Smooth muscle cell (in vitro differentiated cells): ENCODE results near the gene HSPB9. TPM values are rescaled to one million over a fixed set of nuclear protein-coding genes. Genes with fewer than 3 reads are reported as not detected.

Experiments
- DNase-seq: peaks from one replicate; lab custom pipeline; 2025; ENCODE audit not compliant: unreplicated experiment; lab: John Stamatoyannopoulos, UW
- H2AFZ ChIP-seq: fragments of 200-600 bp; sonication (generic); 2 replicates; pipeline ENCODE4 v1.6.0; 2016; ENCODE audit warnings: antibody characterized with exemption, low read depth, mild to moderate bottlenecking
- H3F3A ChIP-seq: fragments of 200-600 bp; sonication (generic); 2 replicates; pipeline ENCODE4 v1.6.0; 2017; ENCODE audit warnings: antibody characterized with exemption, low read depth
- H3K27ac ChIP-seq: fragments of 200-600 bp; sonication (generic); 2 replicates; pipeline ENCODE4 v1.5.1; 2016; ENCODE audit warnings: low read depth, mild to moderate bottlenecking
- H3K27me3 ChIP-seq: fragments of 200-600 bp; sonication (generic); 2 replicates; pipeline ENCODE4 v1.6.1; 2016; ENCODE audit warnings: low read depth, mild to moderate bottlenecking
- H3K36me3 ChIP-seq: fragments of 200-600 bp; sonication (generic); 2 replicates; pipeline ENCODE4 v1.5.1; 2016; ENCODE audit warnings: low read depth
- H3K4me1 ChIP-seq: fragments of 200-600 bp; sonication (generic); 2 replicates; pipeline ENCODE4 v1.5.1; 2016; ENCODE audit warnings: low read depth
- H3K4me2 ChIP-seq: fragments of 200-600 bp; sonication (generic); 2 replicates; pipeline ENCODE4 v1.6.0; 2016; ENCODE audit warnings: mild to moderate bottlenecking
- H3K4me3 ChIP-seq: fragments of 200-600 bp; sonication (generic); 2 replicates; pipeline ENCODE4 v1.5.1; 2016; ENCODE audit warnings: mild to moderate bottlenecking
- H3K79me2 ChIP-seq: fragments of 200-600 bp; sonication (generic); 2 replicates; pipeline ENCODE4 v1.6.0; 2016; ENCODE audit warnings: low read depth, mild to moderate bottlenecking
- H3K9ac ChIP-seq: fragments of 200-600 bp; sonication (generic); 2 replicates; pipeline ENCODE4 v1.6.0; 2016; ENCODE audit warnings: low read depth
- H3K9me3 ChIP-seq: fragments of 200-600 bp; sonication (generic); replicated peaks from 2 replicates; pipeline ENCODE4 v1.5.1; 2016; ENCODE audit warnings: low read depth
- H4K20me1 ChIP-seq: fragments of 200-600 bp; sonication (generic); 2 replicates; pipeline ENCODE4 v1.6.0; 2016; ENCODE audit warnings: low read depth
- CTCF ChIP-seq: fragments of 200-600 bp; sonication (generic); IDR thresholded peaks from 2 replicates; pipeline ENCODE4 v1.5.1; 2017; ENCODE audit warnings: borderline replicate concordance, mild to moderate bottlenecking, antibody characterized with exemption; ENCODE audit not compliant: insufficient read depth, poor library complexity, severe bottlenecking
- WGBS: methylation state at CpG from one replicate; pipeline ENCODE4 v1.1.7; 2016; ENCODE audit warnings: low lambda C conversion rate; 5-methylcytosine and 5-hydroxymethylcytosine counted together
- polyA plus RNA-seq: library from polyadenylated mRNA; unstranded; fragments of >200 nt; fragmentation: Nextera tagmentation; extraction: Ambion mirVana; gene quantifications from 2 replicates; pipeline ENCODE4 v1.2.1, GENCODE V29; 2016
- total RNA-seq: library from RNA; depleted of rRNA; stranded (reverse); fragments of >200 nt; gene quantifications from 2 replicates; pipeline ENCODE4 v1.2.3, GENCODE V29; 2014

The HSPB9 gene
- total and polyA plus RNA-seq, 2 experiments from 2014 or later = 0.39 TPM; not detected in 1

- H3K27me3 ChIP-seq = peaks cover 3% of the 10 kb centered on the region
- H3K4me2 ChIP-seq = no peak overlapping the region
- H2AFZ ChIP-seq = no peak overlapping the region
- no peaks in the 10 kb centered on the region for H3K9me3 ChIP-seq
- H3K27ac ChIP-seq = no peak overlapping the region
- H3K4me1 ChIP-seq = no peaks in the 10 kb centered on the region
- no peaks in the 10 kb centered on the region for H3F3A ChIP-seq
- H4K20me1 ChIP-seq = no peaks in the 10 kb centered on the region
- H3K4me3 ChIP-seq = no peak overlapping the region
- WGBS = 95% methylated on average over 29 of the region's 29 CpGs
- no peak for DNase-seq
- H3K79me2 ChIP-seq = no peaks in the 10 kb centered on the region
- no peak for TF ChIP-seq CTCF
- H3K36me3 ChIP-seq = no peaks in the 10 kb centered on the region
- H3K9ac ChIP-seq = no peak overlapping the region
These were observed 46.7 kb downstream of the HSPB9 start for GRCh38 chr17:42169351-42169750.

DNA sequence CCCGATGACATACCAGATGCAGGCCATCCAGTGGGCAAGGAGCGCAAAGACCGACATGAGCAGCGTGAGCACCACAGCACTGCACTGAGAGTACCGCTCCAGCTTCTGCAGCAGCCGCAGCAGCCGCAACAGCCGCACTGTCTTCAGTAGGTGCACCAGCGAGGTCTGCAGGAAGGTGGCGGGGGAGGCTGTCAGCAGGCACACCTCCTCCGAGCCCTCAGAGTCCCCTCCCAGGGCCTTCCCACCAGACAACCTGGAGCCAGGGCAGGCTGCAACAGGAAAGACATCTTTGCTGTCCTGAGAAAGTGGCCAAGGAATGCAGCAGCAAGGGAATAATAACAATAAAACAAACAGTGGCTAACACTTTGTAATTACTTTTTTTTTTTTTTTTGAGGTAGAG is 49.2 kb downstream of the HSPB9 start:
- DNase-seq = no peak
- H3K4me1 ChIP-seq = no peaks in the 10 kb centered on the region
- H3K27ac ChIP-seq = no peak overlapping the region

More for the DNA sequence above, 49.2 kb downstream of the HSPB9 start:
- H3K4me3 ChIP-seq = no peak overlapping the region
- WGBS = 51% methylated on average over 11 of the region's 11 CpGs
- no peaks in the 10 kb centered on the region for H3K9me3 ChIP-seq
- H3K79me2 ChIP-seq = no peaks in the 10 kb centered on the region
- no peaks in the 10 kb centered on the region for H3K36me3 ChIP-seq
- TF ChIP-seq CTCF = no peak
- no peak overlapping the region for H3K4me2 ChIP-seq
- H3K27me3 ChIP-seq = peaks cover 3% of the 10 kb centered on the region
- H4K20me1 ChIP-seq = no peaks in the 10 kb centered on the region
- no peak overlapping the region for H2AFZ ChIP-seq
- H3K9ac ChIP-seq = no peak overlapping the region
- H3F3A ChIP-seq = no peaks in the 10 kb centered on the region

Other genes starting within 250 kb of the HSPB9 start
- gene ACLY, start 203.9 kb upstream of the HSPB9 start, total RNA-seq = 188 and 217 TPM in 2 replicates
- gene ACLY, start 203.9 kb upstream of the HSPB9 start, polyA plus RNA-seq = 119 and 172 TPM in 2 replicates
- 1.5 and 1.7 TPM in 2 replicates for gene ODAD4, start 192.2 kb upstream of the HSPB9 start, total RNA-seq
- 3.2 and 3.9 TPM in 2 replicates for gene ODAD4, start 192.2 kb upstream of the HSPB9 start, polyA plus RNA-seq
- 28.5 and 34.7 TPM in 2 replicates for gene CNP, start 156.0 kb upstream of the HSPB9 start, total RNA-seq
- gene CNP, start 156.0 kb upstream of the HSPB9 start, polyA plus RNA-seq = 60.1 and 63.0 TPM in 2 replicates
- gene DNAJC7, start 105.4 kb upstream of the HSPB9 start, total RNA-seq = 44.5 and 69.5 TPM in 2 replicates
- gene DNAJC7, start 105.4 kb upstream of the HSPB9 start, polyA plus RNA-seq = 44.7 and 61.5 TPM in 2 replicates
- 21.3 and 41.3 TPM in 2 replicates for gene NKIRAS2, start 102.7 kb upstream of the HSPB9 start, total RNA-seq
- gene NKIRAS2, start 102.7 kb upstream of the HSPB9 start, polyA plus RNA-seq = 50.1 and 54.4 TPM in 2 replicates
- 0.49 and 0.54 TPM in 2 replicates for gene C17orf113, start 72.2 kb upstream of the HSPB9 start, total RNA-seq
- 0.38 and 0.46 TPM in 2 replicates for gene C17orf113, start 72.2 kb upstream of the HSPB9 start, polyA plus RNA-seq
- 0.27 and 0.45 TPM in 2 replicates for gene ZNF385C, start 24.3 kb upstream of the HSPB9 start, total RNA-seq
- gene ZNF385C, start 24.3 kb upstream of the HSPB9 start, polyA plus RNA-seq = 0.18 and 0.70 TPM in 2 replicates
- gene DHX58, start 10.1 kb upstream of the HSPB9 start, total RNA-seq = 1.0 and 4.2 TPM in 2 replicates
- gene DHX58, start 10.1 kb upstream of the HSPB9 start, polyA plus RNA-seq = 0.67 TPM in 1 of 2 replicates, not detected in the other
- 15.6 and 17.1 TPM in 2 replicates for gene KAT2A, start 1.4 kb upstream of the HSPB9 start, total RNA-seq
- gene KAT2A, start 1.4 kb upstream of the HSPB9 start, polyA plus RNA-seq = 25.3 and 29.5 TPM in 2 replicates
- gene RAB5C, start 32.2 kb downstream of the HSPB9 start, total RNA-seq = 92.8 and 113 TPM in 2 replicates
- 152 and 158 TPM in 2 replicates for gene RAB5C, start 32.2 kb downstream of the HSPB9 start, polyA plus RNA-seq
- not detected in 2 replicates for gene KCNH4, start 58.3 kb downstream of the HSPB9 start, total RNA-seq
- gene KCNH4, start 58.3 kb downstream of the HSPB9 start, polyA plus RNA-seq = not detected in 2 replicates
- not detected in 2 replicates for gene HCRT, start 62.6 kb downstream of the HSPB9 start, total RNA-seq
- not detected in 2 replicates for gene HCRT, start 62.6 kb downstream of the HSPB9 start, polyA plus RNA-seq
- gene GHDC, start 71.7 kb downstream of the HSPB9 start, total RNA-seq = 0.76 and 11.5 TPM in 2 replicates
- 4.8 and 6.0 TPM in 2 replicates for gene GHDC, start 71.7 kb downstream of the HSPB9 start, polyA plus RNA-seq
- gene STAT5B, start 153.6 kb downstream of the HSPB9 start, total RNA-seq = 10.7 and 29.3 TPM in 2 replicates
- gene STAT5B, start 153.6 kb downstream of the HSPB9 start, polyA plus RNA-seq = 12.4 and 15.0 TPM in 2 replicates
- 1.7 and 2.6 TPM in 2 replicates for gene STAT5A, start 165.7 kb downstream of the HSPB9 start, total RNA-seq
- gene STAT5A, start 165.7 kb downstream of the HSPB9 start, polyA plus RNA-seq = 3.2 and 6.3 TPM in 2 replicates